LNCAP (cell line): ENCODE results near the gene GCK.

Experiments
- CTCF ChIP-seq: fragments of 450-650 bp; IDR thresholded peaks from 2 replicates; pipeline ENCODE4 v1.5.1; 2017; ENCODE audit warnings: mild to moderate bottlenecking

Gene GCK

GRCh38 chr7:44221231-44221791 lies 32.1 kb upstream of the GCK start:
- TF ChIP-seq CTCF = no peak

GRCh38 chr7:44220358-44221112 lies 31.3 kb upstream of the GCK start:
- no peak for TF ChIP-seq CTCF

GRCh38 chr7:44220046-44220357 lies 30.8 kb upstream of the GCK start:
- TF ChIP-seq CTCF = no peak

- no peak for TF ChIP-seq CTCF
Observed at GRCh38 chr7:44219371-44220045, 30.3 kb upstream of the GCK start.

GRCh38 chr7:44218418-44219201 lies 29.4 kb upstream of the GCK start:
- no peak for TF ChIP-seq CTCF

- no peak for TF ChIP-seq CTCF
Observed at GRCh38 chr7:44217852-44218402, 28.7 kb upstream of the GCK start.

GRCh38 chr7:44217223-44217714 lies 28.0 kb upstream of the GCK start:
- TF ChIP-seq CTCF = no peak
